ENCODE data around the gene ZNF777.

DNA sequence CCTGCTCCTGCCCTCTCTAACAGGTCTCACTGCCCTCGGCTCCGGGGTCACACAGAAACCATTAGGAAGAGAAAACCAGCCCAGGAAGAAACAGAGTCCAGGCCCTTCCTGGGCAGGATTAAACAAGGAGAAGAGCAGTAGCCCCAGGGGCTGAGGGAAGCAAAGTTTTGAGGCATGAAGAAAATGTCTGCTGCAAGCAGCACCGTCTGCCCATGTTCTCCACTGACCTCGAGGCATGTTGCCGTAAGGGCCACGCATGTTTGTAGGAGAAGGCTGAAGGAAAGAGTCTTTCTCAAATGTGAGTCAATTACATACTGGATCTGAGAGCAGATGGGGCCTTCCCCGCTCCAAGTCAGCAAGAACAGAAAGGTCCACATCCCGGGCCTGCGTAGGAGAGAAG is 32.5 kb upstream of the ZNF777 start:
- TF ChIP-seq, protein P1, sequence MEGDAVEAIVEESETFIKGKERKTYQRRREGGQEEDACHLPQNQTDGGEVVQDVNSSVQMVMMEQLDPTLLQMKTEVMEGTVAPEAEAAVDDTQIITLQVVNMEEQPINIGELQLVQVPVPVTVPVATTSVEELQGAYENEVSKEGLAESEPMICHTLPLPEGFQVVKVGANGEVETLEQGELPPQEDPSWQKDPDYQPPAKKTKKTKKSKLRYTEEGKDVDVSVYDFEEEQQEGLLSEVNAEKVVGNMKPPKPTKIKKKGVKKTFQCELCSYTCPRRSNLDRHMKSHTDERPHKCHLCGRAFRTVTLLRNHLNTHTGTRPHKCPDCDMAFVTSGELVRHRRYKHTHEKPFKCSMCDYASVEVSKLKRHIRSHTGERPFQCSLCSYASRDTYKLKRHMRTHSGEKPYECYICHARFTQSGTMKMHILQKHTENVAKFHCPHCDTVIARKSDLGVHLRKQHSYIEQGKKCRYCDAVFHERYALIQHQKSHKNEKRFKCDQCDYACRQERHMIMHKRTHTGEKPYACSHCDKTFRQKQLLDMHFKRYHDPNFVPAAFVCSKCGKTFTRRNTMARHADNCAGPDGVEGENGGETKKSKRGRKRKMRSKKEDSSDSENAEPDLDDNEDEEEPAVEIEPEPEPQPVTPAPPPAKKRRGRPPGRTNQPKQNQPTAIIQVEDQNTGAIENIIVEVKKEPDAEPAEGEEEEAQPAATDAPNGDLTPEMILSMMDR (IDR thresholded peaks at IDR 0.05; ENCODE audit: low read depth, low read length, poor library complexity, severe bottlenecking) = no peak
- no peak for TF ChIP-seq EZH2phosphoT487 (IDR thresholded peaks at IDR 0.05; ENCODE audit: borderline replicate concordance, low read length)

Measured in DOHH2 (cell line).